ENCODE measurements around the gene STARD13. TPM values are rescaled to one million over a fixed set of nuclear protein-coding genes. Genes with fewer than 3 reads are reported as not detected.

STARD13 gene
- total RNA-seq, 1 experiment from 2014 or later = 4.1 TPM

DNA sequence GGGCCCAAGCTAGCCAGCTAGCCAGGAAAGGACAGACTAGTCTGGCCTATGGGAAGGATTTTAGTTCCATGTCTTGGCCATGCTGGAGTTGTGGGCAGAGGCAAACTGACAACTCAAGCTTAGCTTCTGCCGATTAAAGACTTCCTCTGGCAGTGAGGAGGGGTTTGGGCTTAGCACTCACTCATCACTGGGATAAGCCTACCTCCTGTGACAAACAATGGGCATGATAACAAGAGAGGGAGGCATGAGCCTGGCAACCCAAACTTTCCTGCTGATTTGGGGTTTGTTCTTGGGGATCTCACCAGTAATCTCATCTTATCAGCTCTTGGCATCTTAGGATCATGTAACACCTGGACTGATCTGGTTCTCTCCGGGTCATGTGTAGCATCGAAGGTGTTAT lies 185.7 kb downstream of the STARD13 start:
- Histone ChIP-seq H3K36me3 (ENCODE audit: control insufficient read depth in 1 of 2, insufficient read depth in 2 of 2, low read length in 2 of 2) (no peaks in the 10 kb centered on the region), H3K9me2 (ENCODE audit: insufficient read depth) (no peaks in the 10 kb centered on the region), H3K79me2 (ENCODE audit: insufficient read depth, low read length) (no peaks in the 10 kb centered on the region), H3K4me1 (ENCODE audit: control insufficient read depth in 1 of 2, insufficient read depth in 2 of 2, low read length in 2 of 2) (no peaks in the 10 kb centered on the region), H3K4me2 (ENCODE audit: low read length) (no peak overlapping the region), H3K4me3 (replicated peaks in 1 of 2; ENCODE audit: low read depth in 1 of 2, low read length in 2 of 2) (no peak overlapping the region), H3K27ac (ENCODE audit: low read depth, low read length) (no peak overlapping the region), H3K27me3 (ENCODE audit: insufficient read depth, low read length) (no peaks in the 10 kb centered on the region), H3K9ac (ENCODE audit: low read length) (no peak overlapping the region), H4K20me1 (ENCODE audit: insufficient read depth) (no peaks in the 10 kb centered on the region), H3K9me3 (ENCODE audit: control insufficient read depth in 1 of 2, insufficient read depth in 1 of 2, low read depth in 1 of 2, low read length in 2 of 2) (no peaks in the 10 kb centered on the region; a peak in 1 of 4 replicates), H2AFZ (ENCODE audit: low read depth, low read length, poor library complexity, severe bottlenecking) (no peak overlapping the region)
- no TSS peak for BruUV-seq (replicated peaks)
- DNase-seq (ENCODE audit: low read depth, low spot score) (no peak), ATAC-seq (no peak)
- CTCF ChIA-PET = no interaction called here
- POLR2A ChIA-PET = no interaction called here
- RAD21 ChIA-PET (ENCODE audit: low non-redundant PET in 1 of 2, low total read pairs in 2 of 2, uncharacterized antibody in 2 of 2, unreplicated experiment in 2 of 2) = no interaction called here
- intact Hi-C loops (cut with micrococcal nuclease) = no loop called here
- TF ChIP-seq, protein P1, sequence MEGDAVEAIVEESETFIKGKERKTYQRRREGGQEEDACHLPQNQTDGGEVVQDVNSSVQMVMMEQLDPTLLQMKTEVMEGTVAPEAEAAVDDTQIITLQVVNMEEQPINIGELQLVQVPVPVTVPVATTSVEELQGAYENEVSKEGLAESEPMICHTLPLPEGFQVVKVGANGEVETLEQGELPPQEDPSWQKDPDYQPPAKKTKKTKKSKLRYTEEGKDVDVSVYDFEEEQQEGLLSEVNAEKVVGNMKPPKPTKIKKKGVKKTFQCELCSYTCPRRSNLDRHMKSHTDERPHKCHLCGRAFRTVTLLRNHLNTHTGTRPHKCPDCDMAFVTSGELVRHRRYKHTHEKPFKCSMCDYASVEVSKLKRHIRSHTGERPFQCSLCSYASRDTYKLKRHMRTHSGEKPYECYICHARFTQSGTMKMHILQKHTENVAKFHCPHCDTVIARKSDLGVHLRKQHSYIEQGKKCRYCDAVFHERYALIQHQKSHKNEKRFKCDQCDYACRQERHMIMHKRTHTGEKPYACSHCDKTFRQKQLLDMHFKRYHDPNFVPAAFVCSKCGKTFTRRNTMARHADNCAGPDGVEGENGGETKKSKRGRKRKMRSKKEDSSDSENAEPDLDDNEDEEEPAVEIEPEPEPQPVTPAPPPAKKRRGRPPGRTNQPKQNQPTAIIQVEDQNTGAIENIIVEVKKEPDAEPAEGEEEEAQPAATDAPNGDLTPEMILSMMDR (IDR thresholded peaks at IDR 0.05 in 2 of 3, conservative IDR thresholded peaks at IDR 0.05 in 1 of 3; ENCODE audit: borderline replicate concordance in 1 of 3, insufficient read depth in 1 of 3, low read depth in 2 of 3, low read length in 2 of 3) = no peak
- no peak for TF ChIP-seq CBX3 (IDR thresholded peaks at IDR 0.05; ENCODE audit: low read depth)
- TF ChIP-seq FOSL1 (IDR thresholded peaks at IDR 0.05; ENCODE audit: low read depth) = no peak
- TF ChIP-seq ELF1 (IDR thresholded peaks at IDR 0.05; ENCODE audit: borderline replicate concordance, low read depth) = no peak
- no peak for TF ChIP-seq CEBPB (IDR thresholded peaks at IDR 0.05; ENCODE audit: low read depth)
- no peak for TF ChIP-seq SRF (IDR thresholded peaks at IDR 0.05; ENCODE audit: low read depth)
- no peak for TF ChIP-seq SP1 (IDR thresholded peaks at IDR 0.05; ENCODE audit: low read depth)
- TF ChIP-seq TCF7L2 (IDR thresholded peaks at IDR 0.05; ENCODE audit: borderline replicate concordance, extremely low read depth, insufficient read depth, insufficient read length) = no peak
- no peak for TF ChIP-seq YY1 (IDR thresholded peaks at IDR 0.05; ENCODE audit: extremely low read depth, insufficient replicate concordance, low read depth, low read length)
- TF ChIP-seq, protein P2, sequence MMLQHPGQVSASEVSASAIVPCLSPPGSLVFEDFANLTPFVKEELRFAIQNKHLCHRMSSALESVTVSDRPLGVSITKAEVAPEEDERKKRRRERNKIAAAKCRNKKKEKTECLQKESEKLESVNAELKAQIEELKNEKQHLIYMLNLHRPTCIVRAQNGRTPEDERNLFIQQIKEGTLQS (IDR thresholded peaks at IDR 0.05) = no peak
- TF ChIP-seq ZFX (IDR thresholded peaks at IDR 0.05) = no peak
- TF ChIP-seq SIN3A (IDR thresholded peaks at IDR 0.05; ENCODE audit: low read depth) = no peak
- no peak for TF ChIP-seq POLR2AphosphoS5 (IDR thresholded peaks at IDR 0.05; ENCODE audit: low read depth, low read length)
- no peak for TF ChIP-seq JUND (IDR thresholded peaks at IDR 0.05)
- TF ChIP-seq RAD21 (IDR thresholded peaks at IDR 0.05; ENCODE audit: low read depth) = no peak
- no peak for TF ChIP-seq POLR2A (IDR thresholded peaks at IDR 0.05; ENCODE audit: borderline replicate concordance, extremely low read depth, insufficient read depth, insufficient read length)
- TF ChIP-seq EZH2 (IDR thresholded peaks at IDR 0.05) = no peak
